ENCODE measurements around the gene IGFBP1.

The IGFBP1 gene

GRCh38 chr7:45901566-45901965 is 13.3 kb downstream of the IGFBP1 start:
- no peaks in the 10 kb centered on the region for H3K4me1 ChIP-seq (ENCODE audit: control insufficient read depth, insufficient read depth, low read length, poor library complexity, severe bottlenecking)
- no peaks in the 10 kb centered on the region for H3K27me3 ChIP-seq (replicated peaks; ENCODE audit: control insufficient read depth, insufficient read depth, low read length, poor library complexity, severe bottlenecking)
- H3K36me3 ChIP-seq (ENCODE audit: control insufficient read depth, insufficient read depth, low read length): no peaks in the 10 kb centered on the region
- H3K27ac ChIP-seq (ENCODE audit: insufficient read depth, low read length, poor library complexity, severe bottlenecking): no peak overlapping the region
- H3K4me3 ChIP-seq (ENCODE audit: insufficient read depth, low read depth, low read length, poor library complexity, severe bottlenecking): no peak overlapping the region
- H3K9me3 ChIP-seq (ENCODE audit: control insufficient read depth, low read length): no peaks in the 10 kb centered on the region
- DNase-seq: no peak

GRCh38 chr7:45902820-45903219 is 14.5 kb downstream of the IGFBP1 start:
- no peaks in the 10 kb centered on the region for H3K9me3 ChIP-seq (ENCODE audit: control insufficient read depth, low read length)
- no peaks in the 10 kb centered on the region for H3K36me3 ChIP-seq (ENCODE audit: control insufficient read depth, insufficient read depth, low read length)
- no peak overlapping the region for H3K27ac ChIP-seq (ENCODE audit: insufficient read depth, low read length, poor library complexity, severe bottlenecking)
- H3K4me1 ChIP-seq (ENCODE audit: control insufficient read depth, insufficient read depth, low read length, poor library complexity, severe bottlenecking): no peaks in the 10 kb centered on the region
- no peaks in the 10 kb centered on the region for H3K27me3 ChIP-seq (replicated peaks; ENCODE audit: control insufficient read depth, insufficient read depth, low read length, poor library complexity, severe bottlenecking)
- DNase-seq: no peak
- H3K4me3 ChIP-seq (ENCODE audit: insufficient read depth, low read depth, low read length, poor library complexity, severe bottlenecking): no peak overlapping the region

DNA sequence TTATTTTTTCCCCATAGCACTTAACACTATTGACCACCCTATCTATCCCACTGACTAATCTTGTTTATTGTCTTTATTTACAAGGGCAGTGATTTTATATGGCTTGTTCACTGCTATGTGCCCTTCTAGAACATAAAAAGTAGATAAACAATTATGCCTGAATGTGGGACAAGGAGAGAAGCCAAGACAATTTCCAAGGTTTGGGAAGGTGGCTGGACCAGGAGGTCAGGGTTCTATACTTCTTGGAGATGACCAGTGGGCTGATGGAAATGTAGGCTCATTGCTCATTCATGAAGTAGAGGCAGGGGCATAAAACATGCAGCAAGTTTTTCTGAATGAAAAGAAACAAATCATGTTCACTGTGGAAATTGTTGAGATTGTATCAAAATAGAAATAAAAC is 21.3 kb downstream of the IGFBP1 start:
- Histone ChIP-seq H3K27me3 (replicated peaks; ENCODE audit: control insufficient read depth, insufficient read depth, low read length, poor library complexity, severe bottlenecking) (no peaks in the 10 kb centered on the region), H3K4me3 (ENCODE audit: insufficient read depth, low read depth, low read length, poor library complexity, severe bottlenecking) (no peak overlapping the region), H3K36me3 (ENCODE audit: control insufficient read depth, insufficient read depth, low read length) (no peaks in the 10 kb centered on the region), H3K4me1 (ENCODE audit: control insufficient read depth, insufficient read depth, low read length, poor library complexity, severe bottlenecking) (no peaks in the 10 kb centered on the region), H3K27ac (ENCODE audit: insufficient read depth, low read length, poor library complexity, severe bottlenecking) (no peak overlapping the region), H3K9me3 (ENCODE audit: control insufficient read depth, low read length) (no peaks in the 10 kb centered on the region)
- no peak for DNase-seq

- no peaks in the 10 kb centered on the region for H3K9me3 ChIP-seq (ENCODE audit: control insufficient read depth, low read length)
- H3K4me1 ChIP-seq (ENCODE audit: control insufficient read depth, insufficient read depth, low read length, poor library complexity, severe bottlenecking): no peaks in the 10 kb centered on the region
- no peaks in the 10 kb centered on the region for H3K27me3 ChIP-seq (replicated peaks; ENCODE audit: control insufficient read depth, insufficient read depth, low read length, poor library complexity, severe bottlenecking)
- no peak overlapping the region for H3K4me3 ChIP-seq (ENCODE audit: insufficient read depth, low read depth, low read length, poor library complexity, severe bottlenecking)
- no peak for DNase-seq
- H3K27ac ChIP-seq (ENCODE audit: insufficient read depth, low read length, poor library complexity, severe bottlenecking): no peak overlapping the region
- no peaks in the 10 kb centered on the region for H3K36me3 ChIP-seq (ENCODE audit: control insufficient read depth, insufficient read depth, low read length)
These were observed 22.6 kb downstream of the IGFBP1 start for GRCh38 chr7:45910855-45911254.

DNA sequence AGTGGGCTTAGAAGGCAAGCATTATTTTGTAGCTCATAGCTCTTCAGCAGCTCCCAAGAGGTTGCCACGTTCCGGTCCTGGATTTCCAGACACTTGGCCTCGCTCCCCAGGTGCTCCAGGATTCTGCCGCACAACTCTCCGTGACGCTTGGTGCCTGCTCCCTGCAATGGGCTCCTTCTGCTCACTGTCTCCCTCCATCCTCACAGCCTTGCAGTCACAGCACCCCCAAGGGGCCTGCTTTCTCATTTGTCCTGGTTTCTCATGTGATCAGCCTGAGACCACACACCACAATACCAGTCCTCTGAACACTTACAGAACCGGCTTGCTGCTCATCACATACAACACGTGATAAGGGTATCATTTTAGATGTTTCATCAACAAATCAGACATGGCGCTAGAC is 23.0 kb downstream of the IGFBP1 start:
- H3K27ac ChIP-seq (ENCODE audit: insufficient read depth, low read length, poor library complexity, severe bottlenecking): no peak overlapping the region

GRCh38 chr7:45912972-45913371 is 24.7 kb downstream of the IGFBP1 start:
- Histone ChIP-seq H3K36me3 (ENCODE audit: control insufficient read depth, insufficient read depth, low read length) (no peaks in the 10 kb centered on the region), H3K4me3 (ENCODE audit: insufficient read depth, low read depth, low read length, poor library complexity, severe bottlenecking) (no peak overlapping the region), H3K27me3 (replicated peaks; ENCODE audit: control insufficient read depth, insufficient read depth, low read length, poor library complexity, severe bottlenecking) (no peaks in the 10 kb centered on the region), H3K27ac (ENCODE audit: insufficient read depth, low read length, poor library complexity, severe bottlenecking) (no peak overlapping the region), H3K9me3 (ENCODE audit: control insufficient read depth, low read length) (no peaks in the 10 kb centered on the region), H3K4me1 (ENCODE audit: control insufficient read depth, insufficient read depth, low read length, poor library complexity, severe bottlenecking) (no peaks in the 10 kb centered on the region)
- DNase-seq: no peak

More for the DNA sequence above, 23.0 kb downstream of the IGFBP1 start:
- Histone ChIP-seq H3K36me3 (ENCODE audit: control insufficient read depth, insufficient read depth, low read length) (no peaks in the 10 kb centered on the region), H3K4me3 (ENCODE audit: insufficient read depth, low read depth, low read length, poor library complexity, severe bottlenecking) (no peak overlapping the region), H3K4me1 (ENCODE audit: control insufficient read depth, insufficient read depth, low read length, poor library complexity, severe bottlenecking) (no peaks in the 10 kb centered on the region), H3K27me3 (replicated peaks; ENCODE audit: control insufficient read depth, insufficient read depth, low read length, poor library complexity, severe bottlenecking) (no peaks in the 10 kb centered on the region), H3K9me3 (ENCODE audit: control insufficient read depth, low read length) (no peaks in the 10 kb centered on the region)
- no peak for DNase-seq

- no peak overlapping the region for H3K4me3 ChIP-seq (ENCODE audit: insufficient read depth, low read depth, low read length, poor library complexity, severe bottlenecking)
- H3K4me1 ChIP-seq (ENCODE audit: control insufficient read depth, insufficient read depth, low read length, poor library complexity, severe bottlenecking): no peaks in the 10 kb centered on the region
- H3K36me3 ChIP-seq (ENCODE audit: control insufficient read depth, insufficient read depth, low read length): no peaks in the 10 kb centered on the region
- H3K9me3 ChIP-seq (ENCODE audit: control insufficient read depth, low read length): no peaks in the 10 kb centered on the region
- peaks cover 8% of the 10 kb centered on the region for H3K27me3 ChIP-seq (replicated peaks; ENCODE audit: control insufficient read depth, insufficient read depth, low read length, poor library complexity, severe bottlenecking)
- H3K27ac ChIP-seq (ENCODE audit: insufficient read depth, low read length, poor library complexity, severe bottlenecking): no peak overlapping the region
- no peak for DNase-seq
These were observed 26.6 kb downstream of the IGFBP1 start for GRCh38 chr7:45914911-45915310.

GRCh38 chr7:45915606-45916005 is 27.3 kb downstream of the IGFBP1 start:
- H3K27me3 ChIP-seq (replicated peaks; ENCODE audit: control insufficient read depth, insufficient read depth, low read length, poor library complexity, severe bottlenecking): peaks cover 13% of the 10 kb centered on the region
- no peak for DNase-seq
- no peak overlapping the region for H3K4me3 ChIP-seq (ENCODE audit: insufficient read depth, low read depth, low read length, poor library complexity, severe bottlenecking)
- H3K36me3 ChIP-seq (ENCODE audit: control insufficient read depth, insufficient read depth, low read length): no peaks in the 10 kb centered on the region
- H3K27ac ChIP-seq (ENCODE audit: insufficient read depth, low read length, poor library complexity, severe bottlenecking): no peak overlapping the region
- no peaks in the 10 kb centered on the region for H3K9me3 ChIP-seq (ENCODE audit: control insufficient read depth, low read length)
- H3K4me1 ChIP-seq (ENCODE audit: control insufficient read depth, insufficient read depth, low read length, poor library complexity, severe bottlenecking): no peaks in the 10 kb centered on the region

GRCh38 chr7:45917064-45917463 is 28.8 kb downstream of the IGFBP1 start:
- Histone ChIP-seq H3K27me3 (replicated peaks; ENCODE audit: control insufficient read depth, insufficient read depth, low read length, poor library complexity, severe bottlenecking) (peaks cover 17% of the 10 kb centered on the region), H3K36me3 (ENCODE audit: control insufficient read depth, insufficient read depth, low read length) (no peaks in the 10 kb centered on the region), H3K9me3 (ENCODE audit: control insufficient read depth, low read length) (no peaks in the 10 kb centered on the region), H3K27ac (ENCODE audit: insufficient read depth, low read length, poor library complexity, severe bottlenecking) (no peak overlapping the region), H3K4me3 (ENCODE audit: insufficient read depth, low read depth, low read length, poor library complexity, severe bottlenecking) (no peak overlapping the region), H3K4me1 (ENCODE audit: control insufficient read depth, insufficient read depth, low read length, poor library complexity, severe bottlenecking) (peaks cover 3% of the 10 kb centered on the region)
- no peak for DNase-seq

DNA sequence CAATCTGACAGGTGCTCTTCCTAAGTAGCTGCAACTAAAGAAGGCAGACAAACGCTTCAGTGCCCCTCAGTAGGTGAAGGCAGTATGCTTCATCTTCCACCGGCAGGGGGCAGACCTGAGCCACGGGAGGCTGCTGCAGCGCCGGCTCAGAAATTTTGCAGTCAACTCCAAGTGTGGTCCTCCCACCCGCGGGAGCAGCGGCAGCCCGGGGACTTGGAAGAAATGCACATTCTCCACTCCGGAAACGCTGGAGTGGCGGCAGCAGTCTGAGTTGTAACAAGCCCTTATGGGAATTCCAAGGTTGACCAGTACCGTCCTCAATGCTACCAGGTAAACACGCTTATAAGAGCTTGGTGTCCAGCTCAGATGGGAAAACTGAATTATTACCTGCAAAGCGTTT is 29.4 kb downstream of the IGFBP1 start:
- Histone ChIP-seq H3K27ac (ENCODE audit: insufficient read depth, low read length, poor library complexity, severe bottlenecking) (no peak overlapping the region), H3K4me3 (ENCODE audit: insufficient read depth, low read depth, low read length, poor library complexity, severe bottlenecking) (no peak overlapping the region), H3K4me1 (ENCODE audit: control insufficient read depth, insufficient read depth, low read length, poor library complexity, severe bottlenecking) (peaks cover 3% of the 10 kb centered on the region), H3K9me3 (ENCODE audit: control insufficient read depth, low read length) (no peaks in the 10 kb centered on the region), H3K36me3 (ENCODE audit: control insufficient read depth, insufficient read depth, low read length) (no peaks in the 10 kb centered on the region), H3K27me3 (replicated peaks; ENCODE audit: control insufficient read depth, insufficient read depth, low read length, poor library complexity, severe bottlenecking) (peaks cover 20% of the 10 kb centered on the region)
- DNase-seq: peak; percentile 25 to 45 (median 26)

- no peaks in the 10 kb centered on the region for H3K36me3 ChIP-seq (ENCODE audit: control insufficient read depth, insufficient read depth, low read length)
- no peak for DNase-seq
- peaks cover 9% of the 10 kb centered on the region for H3K4me1 ChIP-seq (ENCODE audit: control insufficient read depth, insufficient read depth, low read length, poor library complexity, severe bottlenecking)
- H3K9me3 ChIP-seq (ENCODE audit: control insufficient read depth, low read length): no peaks in the 10 kb centered on the region
- no peak overlapping the region for H3K27ac ChIP-seq (ENCODE audit: insufficient read depth, low read length, poor library complexity, severe bottlenecking)
- no peak overlapping the region for H3K4me3 ChIP-seq (ENCODE audit: insufficient read depth, low read depth, low read length, poor library complexity, severe bottlenecking)
- peaks cover 20% of the 10 kb centered on the region for H3K27me3 ChIP-seq (replicated peaks; ENCODE audit: control insufficient read depth, insufficient read depth, low read length, poor library complexity, severe bottlenecking)
These were observed 30.3 kb downstream of the IGFBP1 start for GRCh38 chr7:45918556-45918955.

Measured in effector memory CD4-positive, alpha-beta T cell (primary cell).